HepG2 (cell line): Measurements from ENCODE around the gene CCDC142. TPM values are rescaled to one million over a fixed set of nuclear protein-coding genes. Genes with fewer than 3 reads are reported as not detected.

ENCODE experiments used
- ARID5B ChIP-seq: IDR thresholded peaks from 2 replicates; pipeline ENCODE4 v1.4.0; 2020; ENCODE audit warnings: mild to moderate bottlenecking, missing genetic modification reagents
- ATF1 ChIP-seq: IDR thresholded peaks from 2 replicates; pipeline ENCODE4 v1.6.1; 2016; ENCODE audit warnings: mild to moderate bottlenecking, control low read depth
- CC2D1A ChIP-seq: sonication (generic); formaldehyde crosslinking; IDR thresholded peaks from 2 replicates; pipeline ENCODE4 v1.8.1; 2023; ENCODE audit warnings: mild to moderate bottlenecking, missing genetic modification reagents
- KAT8 ChIP-seq: IDR thresholded peaks from 2 replicates; pipeline ENCODE4 v1.6.1; 2016; ENCODE audit warnings: missing genetic modification reagents, missing compliant biosample characterization
- KDM5A ChIP-seq: fragments of 200-600 bp; sonication (generic); IDR thresholded peaks from 2 replicates; pipeline ENCODE4 v1.7.0; 2018; ENCODE audit warnings: antibody characterized with exemption, mild to moderate bottlenecking, low read length, borderline replicate concordance
- MIER2 ChIP-seq: IDR thresholded peaks from 2 replicates; pipeline ENCODE4 v1.6.1; 2016; ENCODE audit warnings: missing biosample characterization, missing genetic modification reagents
- MLX ChIP-seq: IDR thresholded peaks from 2 replicates; pipeline ENCODE4 v1.6.1; 2016
- NAIF1 ChIP-seq: sonication (generic); formaldehyde crosslinking; IDR thresholded peaks from 2 replicates; pipeline ENCODE4 v1.5.0; 2020; ENCODE audit warnings: mild to moderate bottlenecking, missing genetic modification reagents, borderline replicate concordance
- PAX8 ChIP-seq: sonication (generic); formaldehyde crosslinking; IDR thresholded peaks from 2 replicates; pipeline ENCODE4 v1.8.0; 2022; ENCODE audit warnings: mild to moderate bottlenecking, missing genetic modification reagents, borderline replicate concordance
- SKIL ChIP-seq: sonication (generic); formaldehyde crosslinking; IDR thresholded peaks from 2 replicates; pipeline ENCODE4 v1.8.0; 2022; ENCODE audit warnings: missing genetic modification reagents, mild to moderate bottlenecking, moderate library complexity, borderline replicate concordance
- TBP ChIP-seq: sonication (generic); formaldehyde crosslinking; IDR thresholded peaks from 2 replicates; pipeline ENCODE4 v1.5.0; 2020; ENCODE audit warnings: missing genetic modification reagents
- TFE3 ChIP-seq: IDR thresholded peaks from 2 replicates; pipeline ENCODE4 v1.6.1; 2016
- ZBTB26 ChIP-seq: IDR thresholded peaks from 2 replicates; pipeline ENCODE4 v1.6.1; 2016; ENCODE audit warnings: missing compliant biosample characterization, missing genetic modification reagents, borderline replicate concordance
- ZNF770 ChIP-seq: sonication (generic); formaldehyde crosslinking; IDR thresholded peaks from 2 replicates; pipeline ENCODE4 v1.5.0; 2020; ENCODE audit warnings: mild to moderate bottlenecking, missing genetic modification reagents
- ZSCAN30 ChIP-seq: sonication (generic); formaldehyde crosslinking; IDR thresholded peaks from 2 replicates; pipeline ENCODE4 v1.5.0; 2020; ENCODE audit warnings: mild to moderate bottlenecking, missing genetic modification reagents
- polyA plus RNA-seq, 8 experiments: library from polyadenylated mRNA; depleted of rRNA in 3 of 8; stranded (reverse) in 7 of 8; unstranded in 1 of 8; fragments of >200 nt; fragmentation: Illumina TruSeq in 4 of 8; extraction: Trizol in 4 of 8; gene quantifications; 2 replicates each; pipeline versions ENCODE4 v1.2.1 to v1.2.3, GENCODE V29; 2011 to 2016; ENCODE audit warnings: low read depth in 4 of 8, missing spikeins in 1 of 8, mixed read lengths in 1 of 8; ENCODE audit not compliant: insufficient read depth in 1 of 8
- total RNA-seq, 5 experiments: library from RNA; depleted of rRNA; stranded (reverse); fragments of >200 nt; fragmentation: Illumina TruSeq; extraction: Trizol; gene quantifications; 2 replicates each; pipeline ENCODE4 v1.2.3, GENCODE V29; 2016; ENCODE audit warnings: low read depth in 1 of 5

CCDC142 gene
- total and polyA plus RNA-seq, 2 of the 13 experiments (the other 11 are each of a cell fraction or from before 2014, with no cell fraction given): 14.7 to 30.4 TPM

- peak; percentile 58 for TF ChIP-seq ARID5B (CRISPR knock-in tag)
- TF ChIP-seq KAT8 (CRISPR knock-in tag): peak; percentile 69
- no peak; the same call in 1 of the 2 replicates for TF ChIP-seq TFE3 (CRISPR knock-in tag)
- no peak for TF ChIP-seq PAX8 (CRISPR knock-in tag)
- no peak for TF ChIP-seq CC2D1A (CRISPR knock-in tag)
- peak; percentile 80 for TF ChIP-seq ZNF770 (CRISPR knock-in tag)
- no peak for TF ChIP-seq TBP (CRISPR knock-in tag)
- TF ChIP-seq SKIL (CRISPR knock-in tag): peak; percentile 85
- no peak for TF ChIP-seq ATF1 (CRISPR knock-in tag)
- peak; percentile 36 for TF ChIP-seq MLX (CRISPR knock-in tag)
- TF ChIP-seq NAIF1 (CRISPR knock-in tag): peak; percentile 55; the same call in 1 of the 2 replicates
- TF ChIP-seq KDM5A: 0 out of 2 replicates have a peak, but pooled peaks have one; percentile 28
- peak; percentile 41; the same call in 1 of the 2 replicates for TF ChIP-seq ZBTB26
- TF ChIP-seq MIER2: 0 out of 2 replicates have a peak, but pooled peaks have one; percentile 5
- no peak for TF ChIP-seq ZSCAN30
Observed at GRCh38 chr2:74429487-74430451, 53.0 kb downstream of the CCDC142 start (continued).
